SK-N-SH treated with all-trans-retinoic acid at 6 μM for 48 hours (cell line): ENCODE results near the gene RAB3B.

Source experiments
- ARNTL ChIP-seq: fragments of 450-650 bp; formaldehyde crosslinking; IDR thresholded peaks from 2 replicates; pipeline ENCODE4 v1.5.0; 2020; ENCODE audit warnings: low read depth, mild to moderate bottlenecking, moderate library complexity, borderline replicate concordance
- BACH2 ChIP-seq: fragments of 250-450 bp; sonication (Bioruptor Pico); IDR thresholded peaks from 2 replicates; pipeline ENCODE4 v1.9.0; 2021; ENCODE audit warnings: mild to moderate bottlenecking, borderline replicate concordance
- CREB5 ChIP-seq: fragments of 250-450 bp; sonication (Bioruptor Pico); IDR thresholded peaks from 2 replicates; pipeline ENCODE4 v1.5.1; 2020; ENCODE audit warnings: low read depth, mild to moderate bottlenecking, moderate library complexity
- OSR1 ChIP-seq: fragments of 250-450 bp; sonication (Bioruptor Pico); IDR thresholded peaks from 2 replicates; pipeline ENCODE4 v1.8.0; 2022; ENCODE audit warnings: moderate library complexity, mild to moderate bottlenecking, inconsistent platforms
- RARB ChIP-seq: fragments of 250-450 bp; sonication (Bioruptor Pico); IDR thresholded peaks from 2 replicates; pipeline ENCODE4 v1.8.0; 2021; ENCODE audit warnings: mild to moderate bottlenecking, moderate library complexity
- SNAI2 ChIP-seq: fragments of 250-450 bp; sonication (Bioruptor Pico); IDR thresholded peaks from 2 replicates; pipeline ENCODE4 v1.5.0; 2020; ENCODE audit warnings: mild to moderate bottlenecking, moderate library complexity
- TOX ChIP-seq: fragments of 250-450 bp; sonication (Bioruptor Pico); IDR thresholded peaks from 2 replicates; pipeline ENCODE4 v1.8.0; 2021; ENCODE audit warnings: mild to moderate bottlenecking, moderate library complexity, borderline replicate concordance
- ZFP30 ChIP-seq: fragments of 450-650 bp; formaldehyde crosslinking; IDR thresholded peaks from 2 replicates; pipeline ENCODE4 v1.5.0; 2022; ENCODE audit warnings: mild to moderate bottlenecking, moderate library complexity
- ZNF565 ChIP-seq: fragments of 450-650 bp; formaldehyde crosslinking; conservative IDR thresholded peaks from 2 replicates; pipeline ENCODE4 v1.5.0; 2020; ENCODE audit warnings: low read depth, mild to moderate bottlenecking, moderate library complexity
- ZNF8 ChIP-seq: fragments of 450-650 bp; formaldehyde crosslinking; IDR thresholded peaks from 2 replicates; pipeline ENCODE4 v1.5.0; 2020; ENCODE audit warnings: mild to moderate bottlenecking, moderate library complexity
- TF ChIP-seq, protein P1 (sequence below): fragments of 250-450 bp; sonication (Bioruptor Pico); IDR thresholded peaks from 2 replicates; pipeline ENCODE4 v1.8.0; 2020; ENCODE audit warnings: mild to moderate bottlenecking, moderate library complexity, borderline replicate concordance
- TF ChIP-seq, protein P2 (sequence below): fragments of 250-450 bp; sonication (Bioruptor Pico); IDR thresholded peaks from 2 replicates; pipeline ENCODE4 v1.8.0; 2021; ENCODE audit warnings: low read depth, mild to moderate bottlenecking, moderate library complexity, borderline replicate concordance

GRCh38 chr1:51948491-51948915, 42.0 kb downstream of the RAB3B start:
- no peak for TF ChIP-seq ARNTL (CRISPR knock-in tag)
- no peak for TF ChIP-seq ZFP30 (CRISPR knock-in tag)
- TF ChIP-seq BACH2: no peak
- TF ChIP-seq, protein P1, sequence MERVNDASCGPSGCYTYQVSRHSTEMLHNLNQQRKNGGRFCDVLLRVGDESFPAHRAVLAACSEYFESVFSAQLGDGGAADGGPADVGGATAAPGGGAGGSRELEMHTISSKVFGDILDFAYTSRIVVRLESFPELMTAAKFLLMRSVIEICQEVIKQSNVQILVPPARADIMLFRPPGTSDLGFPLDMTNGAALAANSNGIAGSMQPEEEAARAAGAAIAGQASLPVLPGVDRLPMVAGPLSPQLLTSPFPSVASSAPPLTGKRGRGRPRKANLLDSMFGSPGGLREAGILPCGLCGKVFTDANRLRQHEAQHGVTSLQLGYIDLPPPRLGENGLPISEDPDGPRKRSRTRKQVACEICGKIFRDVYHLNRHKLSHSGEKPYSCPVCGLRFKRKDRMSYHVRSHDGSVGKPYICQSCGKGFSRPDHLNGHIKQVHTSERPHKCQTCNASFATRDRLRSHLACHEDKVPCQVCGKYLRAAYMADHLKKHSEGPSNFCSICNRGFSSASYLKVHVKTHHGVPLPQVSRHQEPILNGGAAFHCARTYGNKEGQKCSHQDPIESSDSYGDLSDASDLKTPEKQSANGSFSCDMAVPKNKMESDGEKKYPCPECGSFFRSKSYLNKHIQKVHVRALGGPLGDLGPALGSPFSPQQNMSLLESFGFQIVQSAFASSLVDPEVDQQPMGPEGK: no peak
- TF ChIP-seq RARB: no peak
- TF ChIP-seq, protein P2, sequence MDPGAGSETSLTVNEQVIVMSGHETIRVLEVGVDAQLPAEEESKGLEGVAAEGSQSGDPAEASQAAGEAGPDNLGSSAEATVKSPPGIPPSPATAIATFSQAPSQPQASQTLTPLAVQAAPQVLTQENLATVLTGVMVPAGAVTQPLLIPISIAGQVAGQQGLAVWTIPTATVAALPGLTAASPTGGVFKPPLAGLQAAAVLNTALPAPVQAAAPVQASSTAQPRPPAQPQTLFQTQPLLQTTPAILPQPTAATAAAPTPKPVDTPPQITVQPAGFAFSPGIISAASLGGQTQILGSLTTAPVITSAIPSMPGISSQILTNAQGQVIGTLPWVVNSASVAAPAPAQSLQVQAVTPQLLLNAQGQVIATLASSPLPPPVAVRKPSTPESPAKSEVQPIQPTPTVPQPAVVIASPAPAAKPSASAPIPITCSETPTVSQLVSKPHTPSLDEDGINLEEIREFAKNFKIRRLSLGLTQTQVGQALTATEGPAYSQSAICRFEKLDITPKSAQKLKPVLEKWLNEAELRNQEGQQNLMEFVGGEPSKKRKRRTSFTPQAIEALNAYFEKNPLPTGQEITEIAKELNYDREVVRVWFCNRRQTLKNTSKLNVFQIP (CRISPR knock-in tag): no peak
- no peak for TF ChIP-seq ZNF565 (CRISPR knock-in tag)
- TF ChIP-seq OSR1 (CRISPR knock-in tag): no peak
- TF ChIP-seq SNAI2 (CRISPR knock-in tag): no peak
- TF ChIP-seq CREB5 (CRISPR knock-in tag): no peak
- TF ChIP-seq ZNF8 (CRISPR knock-in tag): no peak
- TF ChIP-seq TOX (CRISPR knock-in tag): no peak
